Ovary (tissue), 9 donors: Measurements from ENCODE around the gene PET117. TPM values are rescaled to one million over a fixed set of nuclear protein-coding genes. Genes with fewer than 3 reads are reported as not detected.

Experiments used
- DNase-seq, 5 donors: peaks; one replicate each; pipeline ENCODE4 v3.0.0-alpha.2; 2019 to 2020
- H3K27ac ChIP-seq, 2 donors: fragments of 200-600 bp; one replicate each; pipeline versions ENCODE4 v1.5.1 to v1.8.0; 2019 to 2022
- H3K27me3 ChIP-seq: fragments of 200-600 bp; one replicate; pipeline ENCODE4 v1.8.0; 2022
- H3K36me3 ChIP-seq: fragments of 200-600 bp; sonication (generic); one replicate; pipeline ENCODE4 v1.5.1; 2019
- H3K4me1 ChIP-seq: one replicate; pipeline ENCODE4 v1.8.1; 2013; ENCODE audit warnings: mild to moderate bottlenecking, moderate library complexity; ENCODE audit not compliant: insufficient read depth
- H3K4me3 ChIP-seq: fragments of 200-600 bp; sonication (generic); one replicate; pipeline ENCODE4 v1.5.1; 2017
- H3K9me3 ChIP-seq, 2 donors: fragments of 200-600 bp in 1 of 2; sonication (generic) in 1 of 2; one replicate each; pipeline versions ENCODE4 v1.5.1 to v1.8.1; 2013 to 2019; ENCODE audit warnings: mild to moderate bottlenecking in 1 of 2, moderate library complexity in 1 of 2
- EP300 ChIP-seq: sonication (generic); formaldehyde crosslinking; IDR thresholded peaks from one replicate; pipeline ENCODE4 v1.6.1; 2017; ENCODE audit warnings: antibody characterized with exemption
- POLR2A ChIP-seq: fragments of 450-650 bp; IDR thresholded peaks from one replicate; pipeline ENCODE4 v1.6.1; 2017; ENCODE audit warnings: antibody characterized with exemption, mild to moderate bottlenecking, moderate library complexity
- WGBS, 3 donors: extraction: QIAGEN DNeasy Blood & Tissue Kit in 1 of 3; methylation state at CpG; one replicate each; pipeline versions ENCODE4 v1.1.5 to v1.1.7; 2013 to 2017; 5-methylcytosine and 5-hydroxymethylcytosine counted together
- intact Hi-C, 4 donors: fragments of 100-400 bp; cut with DNase I; formaldehyde crosslinking; loops; one replicate each; pipeline versions ENCODE4 v1.11.0 to v1.15.1; 2022 to 2023
- polyA plus RNA-seq, 2 donors: library from polyadenylated mRNA; stranded (reverse); fragments of 200-250 nt in 1 of 2; fragments of 350-450 nt in 1 of 2; fragmentation: Illumina TruSeq in 1 of 2; extraction: RNeasy Lipid Tissue Mini Kit (QIAGEN cat#74804) in 1 of 2; gene quantifications; one replicate each; pipeline ENCODE4 v1.2.3, GENCODE V29; 2013 to 2014
- total RNA-seq, 7 donors: library from RNA; depleted of rRNA in 2 of 7; stranded (reverse); fragments of >200 nt in 2 of 7; fragmentation: NEBNext Ultra II Directional in 3 of 7; extraction: Animal tissue kit (Norgen Biotek cat#: 25700) in 3 of 7; gene quantifications; one replicate each; pipeline versions ENCODE4 v1.1.0 to v1.2.4, GENCODE V29; 2016 to 2023
- TF ChIP-seq, protein P1 (sequence below), 3 donors: fragments of 450-650 bp in 2 of 3; fragments of 200-600 bp in 1 of 3; IDR thresholded peaks; one replicate each; pipeline versions ENCODE4 v1.5.1 to v1.8.0; 2016 to 2022; ENCODE audit warnings: antibody characterized with exemption in 3 of 3, mild to moderate bottlenecking in 1 of 3
- donor health status: DM: no; HTN: no; CAD: no; lungs with moderate emphysema.
- donor health status: DM: no; HTN: no; CAD: no.
- donor health status: Bipolar disorder and iron deficiency.
- donor health status: DM: yes; HTN: yes; CAD: no.
- donor health status: DM: no; HTN: no; CAD: no.
- donor health status: DM: yes; HTN: yes; CAD: no.

PET117 gene
- total and polyA plus RNA-seq, 9 donors = 8.6 to 17.7 (median 14.5) TPM

DNA sequence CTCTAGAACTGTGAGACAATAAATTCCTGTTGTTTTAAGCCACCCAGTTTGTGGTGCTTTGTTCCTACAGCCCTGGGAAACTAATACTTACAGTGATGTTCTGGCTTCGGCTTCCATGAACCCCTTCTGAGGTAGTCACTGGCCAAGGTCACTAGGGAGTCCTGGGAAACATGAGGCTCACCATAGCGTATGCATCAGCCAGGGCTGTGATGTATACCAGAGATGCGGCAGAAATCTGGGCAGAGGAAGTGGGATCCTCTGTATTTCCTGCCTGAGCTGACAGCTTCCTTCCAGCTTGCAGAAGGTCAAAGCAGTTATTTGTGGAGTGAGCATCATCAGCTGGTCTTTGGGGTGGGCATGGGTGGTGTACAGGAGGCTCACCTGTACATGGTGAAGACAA, 27.9 kb downstream of the PET117 start:
- TF ChIP-seq, protein P1, sequence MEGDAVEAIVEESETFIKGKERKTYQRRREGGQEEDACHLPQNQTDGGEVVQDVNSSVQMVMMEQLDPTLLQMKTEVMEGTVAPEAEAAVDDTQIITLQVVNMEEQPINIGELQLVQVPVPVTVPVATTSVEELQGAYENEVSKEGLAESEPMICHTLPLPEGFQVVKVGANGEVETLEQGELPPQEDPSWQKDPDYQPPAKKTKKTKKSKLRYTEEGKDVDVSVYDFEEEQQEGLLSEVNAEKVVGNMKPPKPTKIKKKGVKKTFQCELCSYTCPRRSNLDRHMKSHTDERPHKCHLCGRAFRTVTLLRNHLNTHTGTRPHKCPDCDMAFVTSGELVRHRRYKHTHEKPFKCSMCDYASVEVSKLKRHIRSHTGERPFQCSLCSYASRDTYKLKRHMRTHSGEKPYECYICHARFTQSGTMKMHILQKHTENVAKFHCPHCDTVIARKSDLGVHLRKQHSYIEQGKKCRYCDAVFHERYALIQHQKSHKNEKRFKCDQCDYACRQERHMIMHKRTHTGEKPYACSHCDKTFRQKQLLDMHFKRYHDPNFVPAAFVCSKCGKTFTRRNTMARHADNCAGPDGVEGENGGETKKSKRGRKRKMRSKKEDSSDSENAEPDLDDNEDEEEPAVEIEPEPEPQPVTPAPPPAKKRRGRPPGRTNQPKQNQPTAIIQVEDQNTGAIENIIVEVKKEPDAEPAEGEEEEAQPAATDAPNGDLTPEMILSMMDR (IDR thresholded peaks at IDR 0.05) = no peak
- TF ChIP-seq POLR2A (no peak), EP300 (no peak)
- Histone ChIP-seq H3K27ac (no peak overlapping the region), H3K27me3 (no peaks in the 10 kb centered on the region), H3K4me3 (no peak overlapping the region), H3K4me1 (peaks cover 1% of the 10 kb centered on the region), H3K36me3 (no peaks in the 10 kb centered on the region), H3K9me3 (no peaks in the 10 kb centered on the region)
- intact Hi-C loops = no loop called here
- WGBS, 3 donors = 66 to 82% (median 79%) methylated on average over 3 of the region's 3 CpGs
- DNase-seq = no peak

DNA sequence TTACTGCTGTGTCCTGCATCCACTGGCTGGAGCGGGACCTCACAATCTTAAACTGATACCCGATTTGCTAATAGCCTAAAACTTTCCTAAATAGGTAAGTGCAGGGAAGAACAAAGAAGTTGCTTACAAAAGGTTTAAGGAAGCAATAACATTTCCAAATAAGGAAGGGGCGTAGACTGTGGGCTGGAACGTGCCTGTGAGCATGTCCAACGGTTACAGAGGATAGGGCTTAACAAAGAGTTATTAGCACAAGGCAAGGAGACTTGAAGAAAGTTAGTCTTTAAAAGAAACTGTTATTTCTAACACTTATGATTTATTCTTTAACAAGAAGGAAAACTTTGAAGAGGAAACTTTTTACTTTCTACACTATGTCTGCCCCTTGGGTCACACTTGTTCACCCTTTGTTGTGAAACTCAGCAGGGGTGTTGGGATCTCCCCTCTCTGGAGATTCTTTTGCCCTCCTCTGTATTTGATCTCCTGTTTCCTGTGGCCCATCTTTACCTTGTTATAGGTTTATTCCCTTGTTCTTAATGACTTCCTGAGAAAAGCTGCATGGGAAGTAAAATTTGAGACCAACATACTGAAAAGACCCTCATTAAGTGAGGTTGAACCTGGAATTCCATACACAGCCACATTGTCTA, 28.7 kb downstream of the PET117 start:
- Histone ChIP-seq H3K4me3 (no peak overlapping the region), H3K36me3 (no peaks in the 10 kb centered on the region), H3K27ac (no peak overlapping the region), H3K9me3 (no peaks in the 10 kb centered on the region), H3K27me3 (no peaks in the 10 kb centered on the region), H3K4me1 (peaks cover 1% of the 10 kb centered on the region)
- intact Hi-C loops = no loop called here
- no peak for DNase-seq
- TF ChIP-seq POLR2A = no peak
- no peak for TF ChIP-seq EP300
- TF ChIP-seq, protein P1 (IDR thresholded peaks at IDR 0.05) = no peak
- 65 to 70% (median 70%) methylated on average over 5 of the region's 5 CpGs for WGBS, 3 donors

DNA sequence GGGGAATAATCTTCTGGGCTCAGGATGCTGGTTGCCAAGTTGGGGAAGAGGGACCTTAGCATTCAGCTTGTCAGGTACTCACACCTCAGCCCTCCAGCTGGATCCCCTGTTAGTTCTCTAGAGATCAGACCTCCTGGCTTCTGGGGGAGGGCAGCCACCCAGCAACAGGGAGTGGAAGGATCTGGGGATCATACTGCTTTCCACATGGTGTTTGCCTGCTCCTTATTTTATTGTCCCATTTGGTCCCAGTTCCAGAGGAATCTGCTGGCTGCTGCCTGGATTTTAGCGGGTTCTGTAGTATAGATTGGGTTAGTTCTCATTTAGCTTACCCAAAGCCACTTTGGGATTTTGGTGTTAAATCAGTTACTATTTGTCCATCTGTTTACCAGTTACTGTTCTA, 29.3 kb downstream of the PET117 start:
- H3K27ac ChIP-seq = no peak overlapping the region
- intact Hi-C loops = no loop called here
- TF ChIP-seq, protein P1 (IDR thresholded peaks at IDR 0.05) = no peak
- TF ChIP-seq POLR2A (no peak), EP300 (no peak)
- no peak for DNase-seq
- no peak overlapping the region for H3K4me3 ChIP-seq
- peaks cover 1% of the 10 kb centered on the region for H3K4me1 ChIP-seq
- no peaks in the 10 kb centered on the region for H3K27me3 ChIP-seq
- 63 to 80% (median 68%) methylated on average over 1 of the region's 1 CpG for WGBS, 3 donors
- no peaks in the 10 kb centered on the region for H3K36me3 ChIP-seq
- no peaks in the 10 kb centered on the region for H3K9me3 ChIP-seq

DNA sequence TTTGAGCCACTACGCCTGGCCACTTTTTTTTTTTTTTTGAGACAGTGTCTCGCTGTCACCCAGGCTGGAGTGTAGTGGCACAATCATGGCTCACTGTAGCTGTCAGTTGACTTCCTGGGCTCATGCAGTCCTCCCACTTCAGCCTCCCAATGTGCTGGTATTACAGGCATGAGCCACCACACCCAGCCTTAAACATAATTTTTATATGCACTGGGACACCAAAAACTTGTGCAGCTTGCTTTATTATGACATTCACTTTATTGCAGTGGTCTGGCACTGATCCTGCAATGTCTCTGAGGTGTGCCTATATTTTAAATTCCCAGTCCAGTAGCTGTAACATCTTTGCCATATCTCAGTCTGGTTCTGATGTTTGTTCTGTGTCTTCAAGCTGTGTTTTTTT, 34.7 kb downstream of the PET117 start:
- no peak overlapping the region for H3K4me3 ChIP-seq
- no peak overlapping the region for H3K27ac ChIP-seq
- no peaks in the 10 kb centered on the region for H3K27me3 ChIP-seq
- intact Hi-C loops = no loop called here
- TF ChIP-seq POLR2A (no peak), EP300 (no peak)
- TF ChIP-seq, protein P1 (IDR thresholded peaks at IDR 0.05) = no peak
- H3K4me1 ChIP-seq = no peaks in the 10 kb centered on the region
- no peaks in the 10 kb centered on the region for H3K9me3 ChIP-seq
- DNase-seq = no peak
- no peaks in the 10 kb centered on the region for H3K36me3 ChIP-seq
- WGBS, 3 donors = 97 to 100% (median 100%) methylated on average over 2 of the region's 2 CpGs
